Activated naive CD8-positive, alpha-beta T cell treated with anti-CD3 and anti-CD28 coated beads, Interleukin-2, amount 10 ng/mL, durations not matched to agents 7 days and 5 days (primary cell): ENCODE measurements around the gene LMO2. TPM values are rescaled to one million over a fixed set of nuclear protein-coding genes. Genes with fewer than 3 reads are reported as not detected.

ENCODE experiments used
- ATAC-seq: fragments of 150-1000 bp; cut with Tn5 transposase; one replicate; pipeline ENCODE4 v1.10.0; 2021; ENCODE audit warnings: low read depth, moderate library complexity
- POLR2A ChIA-PET: fragments of 350-600 bp; sonication (Branson Sonifier 250); formaldehyde crosslinking; loops from one replicate; lab custom pipeline; 2021; ENCODE audit warnings: antibody characterized with exemption; lab: Charles Lee
- DNase-seq: peaks from one replicate; pipeline ENCODE4 v3.0.0; 2021
- H3K27ac Mint-ChIP-seq: one replicate; pipeline ENCODE4 v1.8.0; 2022; ENCODE audit warnings: mild to moderate bottlenecking, mixed read lengths
- H3K27me3 Mint-ChIP-seq: one replicate; pipeline ENCODE4 v1.8.0; 2022; ENCODE audit warnings: mild to moderate bottlenecking, moderate library complexity, mixed read lengths
- H3K36me3 Mint-ChIP-seq: one replicate; pipeline ENCODE4 v1.8.0; 2021; ENCODE audit warnings: mild to moderate bottlenecking, mixed read lengths
- H3K4me1 Mint-ChIP-seq: one replicate; pipeline ENCODE4 v1.8.0; 2021; ENCODE audit warnings: mixed read lengths
- H3K4me3 Mint-ChIP-seq: one replicate; pipeline ENCODE4 v1.8.0; 2022; ENCODE audit warnings: mild to moderate bottlenecking, moderate library complexity, mixed read lengths
- H3K9me3 Mint-ChIP-seq: one replicate; pipeline ENCODE4 v1.8.0; 2021; ENCODE audit warnings: mixed read lengths
- total RNA-seq, 2 experiments: library from RNA; stranded (reverse); gene quantifications; one replicate each; pipeline ENCODE4 v1.2.3, GENCODE V29; 2021

The LMO2 gene
- total RNA-seq, 2 experiments from 2014 or later = 0.44 to 0.48 TPM

- no peak for DNase-seq
- Mint-ChIP-seq H3K27ac (no peak overlapping the region), H3K4me3 (no peak overlapping the region), H3K27me3 (peaks cover 29% of the 10 kb centered on the region), H3K9me3 (peaks cover 5% of the 10 kb centered on the region), H3K4me1 (peaks cover 10% of the 10 kb centered on the region), H3K36me3 (peaks cover 1% of the 10 kb centered on the region)
- ATAC-seq = no peak
- POLR2A ChIA-PET = interaction anchor here (0.6 kb wide), 1 partner anchor 985 kb away, joined by 4 read pairs; no protein-coding TSS in a partner anchor
These were observed 17.7 kb upstream of the LMO2 start for GRCh38 chr11:33909552-33909951.

- peaks cover 33% of the 10 kb centered on the region for H3K27me3 Mint-ChIP-seq
- POLR2A ChIA-PET = interaction anchor here (0.6 kb wide), 1 partner anchor 985 kb away, joined by 4 read pairs; no protein-coding TSS in a partner anchor
These were observed 17.3 kb upstream of the LMO2 start for GRCh38 chr11:33909150-33909549.

GRCh38 chr11:33907421-33907820 lies 15.5 kb upstream of the LMO2 start:
- peaks cover 42% of the 10 kb centered on the region for H3K27me3 Mint-ChIP-seq
- peak overlapping the region; percentile 29 for H3K4me3 Mint-ChIP-seq
- no peak for DNase-seq
- H3K36me3 Mint-ChIP-seq = no peaks in the 10 kb centered on the region
- peaks cover 1% of the 10 kb centered on the region for H3K9me3 Mint-ChIP-seq
- POLR2A ChIA-PET = no interaction called here
- H3K4me1 Mint-ChIP-seq = peaks cover 10% of the 10 kb centered on the region
- no peak overlapping the region for H3K27ac Mint-ChIP-seq
- ATAC-seq = no peak

More at GRCh38 chr11:33909150-33909549, 17.3 kb upstream of the LMO2 start:
- ATAC-seq (no peak), DNase-seq (no peak)
- Mint-ChIP-seq H3K9me3 (peaks cover 4% of the 10 kb centered on the region), H3K4me1 (peaks cover 10% of the 10 kb centered on the region), H3K27ac (no peak overlapping the region), H3K4me3 (no peak overlapping the region), H3K36me3 (peaks cover 1% of the 10 kb centered on the region)

DNA sequence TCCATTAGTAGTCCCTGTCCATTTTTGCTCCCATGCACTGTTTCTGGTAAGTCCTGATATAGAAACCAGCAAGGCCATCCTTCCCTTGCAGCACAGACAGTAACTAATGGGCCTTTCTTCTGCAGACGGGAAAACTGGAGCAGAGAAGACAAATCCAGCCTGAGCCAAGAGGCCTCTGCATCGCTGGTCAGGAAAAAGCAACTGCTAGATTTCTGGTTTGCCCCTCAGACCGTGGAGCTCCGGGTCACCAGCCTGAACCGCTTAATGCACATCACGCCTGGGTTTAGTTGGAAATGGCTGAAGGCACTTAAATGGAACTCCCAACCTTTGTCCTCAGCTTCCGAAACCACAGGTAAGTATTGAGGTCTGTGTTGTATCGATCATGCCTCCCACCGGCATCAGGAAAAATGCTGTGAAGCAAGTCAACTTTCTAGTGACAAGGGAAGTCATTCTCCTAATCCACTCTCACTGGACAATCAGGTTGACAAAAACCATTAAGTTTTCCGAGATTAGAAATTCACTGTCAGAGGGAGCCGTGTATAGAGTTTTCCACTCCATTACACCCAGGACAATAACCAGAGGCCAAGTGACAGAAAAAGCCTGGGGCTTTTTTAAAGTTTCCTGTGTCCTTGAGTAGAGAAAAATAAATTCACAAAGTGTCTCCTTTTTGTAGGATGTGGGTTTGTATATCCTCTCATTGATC lies 14.8 kb upstream of the LMO2 start:
- Mint-ChIP-seq H3K9me3 (peaks cover 1% of the 10 kb centered on the region), H3K27me3 (peaks cover 45% of the 10 kb centered on the region), H3K4me3 (no peak overlapping the region), H3K36me3 (no peaks in the 10 kb centered on the region), H3K27ac (no peak overlapping the region), H3K4me1 (peaks cover 10% of the 10 kb centered on the region)
- POLR2A ChIA-PET = no interaction called here
- DNase-seq (no peak), ATAC-seq (no peak)

DNA sequence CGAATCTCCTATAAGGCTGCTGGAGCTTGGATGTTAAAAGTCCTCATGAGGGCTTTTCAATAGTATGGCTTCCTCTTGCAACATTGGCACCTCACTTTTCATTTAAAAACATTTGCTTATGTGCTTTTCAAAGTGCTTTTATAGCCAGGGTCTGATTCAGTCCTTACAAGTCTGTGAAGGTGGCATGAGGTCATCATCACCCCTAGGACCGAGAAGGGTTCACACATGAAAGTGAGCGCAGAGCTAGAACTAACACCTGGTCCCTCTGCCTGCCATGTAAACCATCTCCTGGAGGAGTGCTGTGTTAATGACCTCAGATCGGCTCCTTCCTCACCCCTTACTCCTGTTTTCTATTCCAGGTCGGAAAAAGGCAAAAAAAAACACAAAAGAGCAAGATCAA lies 12.2 kb upstream of the LMO2 start:
- Mint-ChIP-seq H3K9me3 (peaks cover 1% of the 10 kb centered on the region), H3K27me3 (peaks cover 46% of the 10 kb centered on the region), H3K27ac (no peak overlapping the region), H3K36me3 (no peaks in the 10 kb centered on the region), H3K4me3 (no peak overlapping the region), H3K4me1 (peaks cover 10% of the 10 kb centered on the region)
- DNase-seq (no peak), ATAC-seq (no peak)
- POLR2A ChIA-PET = no interaction called here

GRCh38 chr11:33900159-33900840 lies 8.4 kb upstream of the LMO2 start:
- Mint-ChIP-seq H3K9me3 (peaks cover 1% of the 10 kb centered on the region), H3K4me3 (no peak overlapping the region), H3K4me1 (peaks cover 12% of the 10 kb centered on the region), H3K27me3 (peaks cover 58% of the 10 kb centered on the region), H3K27ac (no peak overlapping the region), H3K36me3 (no peaks in the 10 kb centered on the region)
- POLR2A ChIA-PET = no interaction called here
- ATAC-seq (no peak), DNase-seq (no peak)

DNA sequence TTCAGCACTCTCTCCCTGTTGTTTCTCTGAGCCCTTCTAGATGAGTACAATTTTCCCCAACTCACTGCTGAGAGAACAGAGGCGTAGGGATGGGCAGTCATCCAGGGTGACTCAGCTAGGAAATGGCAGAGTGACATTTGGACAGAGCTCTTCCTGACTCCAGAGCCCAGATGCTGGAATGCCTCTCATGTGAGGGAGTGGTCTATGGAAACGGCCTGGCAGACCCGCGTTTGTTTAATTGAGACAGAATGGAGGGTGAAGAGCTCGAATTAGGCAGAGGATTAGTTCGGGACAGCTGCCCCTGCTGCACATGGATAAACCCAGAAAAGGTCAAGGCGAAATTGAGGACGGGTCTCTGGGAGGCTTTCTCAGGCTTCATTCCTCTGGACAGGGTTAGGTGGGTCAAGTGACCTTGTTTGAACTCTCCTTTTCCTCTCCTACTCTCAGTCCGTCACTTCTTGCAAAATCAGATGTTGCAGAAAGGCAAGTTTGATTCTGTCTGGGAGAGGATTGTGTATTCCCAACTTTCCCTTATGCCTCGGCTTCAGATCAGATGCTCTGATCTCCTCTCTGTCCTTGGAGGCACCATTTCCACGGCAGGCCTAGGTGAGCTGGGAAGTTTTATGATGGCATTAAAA lies 7.6 kb upstream of the LMO2 start:
- DNase-seq = no peak
- ATAC-seq = no peak
- no peak overlapping the region for H3K4me3 Mint-ChIP-seq
- H3K4me1 Mint-ChIP-seq = peaks cover 17% of the 10 kb centered on the region
- no peaks in the 10 kb centered on the region for H3K9me3 Mint-ChIP-seq
- H3K27ac Mint-ChIP-seq = no peak overlapping the region
- H3K27me3 Mint-ChIP-seq = peaks cover 64% of the 10 kb centered on the region
- POLR2A ChIA-PET = no interaction called here
- H3K36me3 Mint-ChIP-seq = no peaks in the 10 kb centered on the region

DNA sequence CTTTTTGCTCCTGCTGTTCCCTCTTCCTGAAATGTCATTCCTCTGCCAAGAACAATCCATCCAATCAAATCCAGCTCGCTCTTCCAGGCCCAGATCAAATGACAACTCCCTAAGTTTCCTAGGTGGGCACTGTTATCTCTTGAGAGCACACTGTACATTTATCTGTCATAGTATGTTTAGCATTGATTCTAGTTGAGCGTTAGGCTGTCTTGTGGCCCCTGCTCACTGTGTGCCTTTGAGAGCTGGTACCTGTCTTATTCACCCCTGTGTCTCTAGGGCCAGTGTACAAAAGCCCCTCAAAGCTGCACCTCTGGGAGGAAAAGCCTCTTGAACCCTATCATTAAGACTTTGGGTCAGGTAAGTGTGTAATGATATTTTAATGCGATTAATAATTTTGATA lies 7.1 kb upstream of the LMO2 start:
- DNase-seq (no peak), ATAC-seq (no peak)
- H3K27ac Mint-ChIP-seq = no peak overlapping the region
- POLR2A ChIA-PET = no interaction called here
- H3K4me3 Mint-ChIP-seq = no peak overlapping the region
- H3K36me3 Mint-ChIP-seq = no peaks in the 10 kb centered on the region
- H3K27me3 Mint-ChIP-seq = peaks cover 62% of the 10 kb centered on the region
- H3K4me1 Mint-ChIP-seq = peaks cover 22% of the 10 kb centered on the region
- H3K9me3 Mint-ChIP-seq = no peaks in the 10 kb centered on the region

DNA sequence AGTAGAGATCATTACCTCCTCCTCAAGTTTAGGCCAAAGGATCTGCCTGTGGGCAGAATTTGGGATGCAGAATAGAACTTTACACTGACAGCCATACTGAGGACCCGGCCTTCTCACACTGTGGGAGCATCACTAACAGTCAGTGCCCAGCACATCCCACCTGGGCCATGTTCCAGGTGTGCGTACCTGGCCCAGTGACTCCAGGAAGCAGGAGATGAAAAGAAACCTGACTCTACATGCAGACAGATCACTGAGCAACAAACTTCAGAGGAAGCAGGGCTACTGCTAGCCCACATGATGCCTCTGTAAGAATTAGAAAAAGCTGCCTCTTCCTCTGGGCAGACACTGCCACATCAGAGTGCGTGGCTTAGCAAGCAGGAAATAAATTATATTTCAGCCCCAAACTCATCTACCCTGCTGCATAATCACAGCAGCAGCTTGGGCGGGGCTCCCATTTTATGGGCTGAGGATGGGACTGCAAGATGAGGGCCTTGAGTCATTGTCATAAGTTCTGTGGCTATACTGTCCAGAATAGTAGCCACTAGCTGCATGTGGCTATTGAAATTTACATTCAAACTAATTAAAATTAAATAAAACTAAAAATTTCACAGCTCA lies 6.0 kb upstream of the LMO2 start:
- peak; percentile 19 for ATAC-seq
- no peak overlapping the region for H3K27ac Mint-ChIP-seq
- no peaks in the 10 kb centered on the region for H3K9me3 Mint-ChIP-seq
- H3K36me3 Mint-ChIP-seq = no peaks in the 10 kb centered on the region
- DNase-seq = no peak
- H3K27me3 Mint-ChIP-seq = peaks cover 57% of the 10 kb centered on the region
- POLR2A ChIA-PET = no interaction called here
- H3K4me3 Mint-ChIP-seq = no peak overlapping the region
- H3K4me1 Mint-ChIP-seq = peaks cover 33% of the 10 kb centered on the region

- no peak overlapping the region for H3K27ac Mint-ChIP-seq
- DNase-seq = no peak
- H3K27me3 Mint-ChIP-seq = peaks cover 55% of the 10 kb centered on the region
- POLR2A ChIA-PET = no interaction called here
- H3K4me3 Mint-ChIP-seq = no peak overlapping the region
- H3K4me1 Mint-ChIP-seq = peaks cover 40% of the 10 kb centered on the region
- H3K36me3 Mint-ChIP-seq = no peaks in the 10 kb centered on the region
- no peaks in the 10 kb centered on the region for H3K9me3 Mint-ChIP-seq
- no peak for ATAC-seq
These were observed 5.0 kb upstream of the LMO2 start for GRCh38 chr11:33896911-33897310.

DNA sequence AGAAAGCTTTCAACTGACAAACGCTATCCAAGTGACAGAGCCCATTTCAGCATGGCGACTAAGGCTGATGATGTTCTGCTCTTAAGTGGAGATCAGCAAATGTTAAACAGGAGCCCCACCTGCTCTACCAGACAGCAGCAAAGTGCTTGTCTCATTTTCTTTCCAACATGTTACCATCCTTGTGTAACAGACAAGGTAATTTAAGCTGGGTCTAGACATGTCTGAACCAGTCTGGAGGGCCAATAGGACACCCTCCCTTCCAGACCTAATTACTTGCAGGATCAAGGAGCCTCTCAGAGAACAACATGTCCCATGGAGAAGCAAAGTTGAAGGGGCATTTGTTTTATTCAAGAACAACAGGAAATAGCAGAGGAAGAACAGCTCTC lies 3.9 kb upstream of the LMO2 start:
- no peak for DNase-seq
- no peak overlapping the region for H3K4me3 Mint-ChIP-seq
- H3K9me3 Mint-ChIP-seq = no peaks in the 10 kb centered on the region
- peaks cover 57% of the 10 kb centered on the region for H3K27me3 Mint-ChIP-seq
- POLR2A ChIA-PET = no interaction called here
- ATAC-seq = no peak
- no peak overlapping the region for H3K27ac Mint-ChIP-seq
- H3K36me3 Mint-ChIP-seq = no peaks in the 10 kb centered on the region
- H3K4me1 Mint-ChIP-seq = peaks cover 47% of the 10 kb centered on the region

- H3K36me3 Mint-ChIP-seq = no peaks in the 10 kb centered on the region
- H3K9me3 Mint-ChIP-seq = peaks cover 2% of the 10 kb centered on the region
- peak overlapping the region; percentile 76 for H3K27ac Mint-ChIP-seq
- peaks cover 47% of the 10 kb centered on the region for H3K4me1 Mint-ChIP-seq
- DNase-seq = no peak
- H3K27me3 Mint-ChIP-seq = peaks cover 55% of the 10 kb centered on the region
- H3K4me3 Mint-ChIP-seq = peak overlapping the region; percentile 79
- POLR2A ChIA-PET = no interaction called here
- ATAC-seq = no peak
These were observed 2.5 kb upstream of the LMO2 start for GRCh38 chr11:33894398-33894746.

DNA sequence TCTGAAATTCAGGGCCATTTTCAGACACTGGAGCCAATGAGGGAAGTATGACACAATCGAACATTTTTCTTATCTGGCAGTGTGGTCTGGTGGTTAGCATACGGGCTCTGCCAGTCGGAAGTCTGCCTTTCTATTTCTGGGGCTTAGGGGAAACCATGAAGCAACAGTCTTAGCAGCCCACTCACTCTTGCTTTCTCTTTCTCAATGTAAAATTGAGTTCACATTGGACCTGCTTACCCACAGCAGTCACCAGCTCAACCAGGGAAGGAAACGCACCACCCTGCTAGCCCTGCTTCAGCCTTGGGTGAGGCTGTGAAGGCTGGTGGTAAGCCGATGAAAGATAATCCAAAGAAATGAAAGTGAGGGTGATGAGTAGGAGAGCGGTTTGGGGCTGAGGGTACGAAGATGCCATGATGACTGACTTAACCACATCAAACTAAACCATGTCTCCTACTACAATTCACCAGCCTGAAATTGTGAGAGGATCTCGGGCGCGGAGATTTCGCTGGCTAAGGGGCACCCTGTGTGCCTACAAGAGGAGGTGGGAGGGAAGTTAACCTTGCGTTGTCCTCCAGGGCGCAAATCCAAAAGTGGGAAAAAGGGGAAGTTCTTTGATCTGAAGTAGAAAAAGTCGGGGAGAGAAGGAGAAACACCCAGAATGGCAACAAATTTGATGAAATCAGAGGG lies 2.0 kb upstream of the LMO2 start:
- no peaks in the 10 kb centered on the region for H3K36me3 Mint-ChIP-seq
- DNase-seq = peak; percentile 66
- POLR2A ChIA-PET = interaction anchor here (1.1 to 1.2 kb wide), 2 partner anchors 24 to 157 kb away, joined by 3 to 4 read pairs; no protein-coding TSS in a partner anchor
- H3K27ac Mint-ChIP-seq = peak overlapping the region; percentile 76
- peak; percentile 89 for ATAC-seq
- peaks cover 56% of the 10 kb centered on the region for H3K27me3 Mint-ChIP-seq
- peaks cover 46% of the 10 kb centered on the region for H3K4me1 Mint-ChIP-seq
- H3K9me3 Mint-ChIP-seq = peaks cover 2% of the 10 kb centered on the region
- H3K4me3 Mint-ChIP-seq = peak overlapping the region; percentile 79
